Measurements from ENCODE around the gene PPP6R3.
"Not testable (repeated sequence)": the region's sequence is repeated elsewhere in the genome, so short reads cannot be mapped to it uniquely, and the experiment has no call there.

The PPP6R3 gene

DNA sequence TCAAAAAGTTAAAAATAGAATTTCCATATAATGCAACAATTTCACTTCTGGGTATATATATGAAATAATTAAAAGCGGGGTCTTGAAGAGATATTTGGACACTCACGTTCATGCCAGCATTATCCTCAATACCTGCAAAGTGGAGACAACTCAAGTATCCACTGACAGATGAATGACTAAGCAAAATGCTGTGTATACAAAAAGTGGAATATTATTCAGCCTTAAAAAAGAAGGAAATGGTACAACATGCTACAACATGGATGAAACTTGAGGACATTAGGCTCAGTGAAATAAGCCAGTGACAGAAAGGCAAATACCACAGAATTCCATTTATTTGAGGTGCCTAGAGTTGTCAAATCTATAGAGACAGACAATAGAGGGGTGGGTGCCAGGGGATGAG, 161.3 kb downstream of the PPP6R3 start:
- H3K9me3 ChIP-seq (ENCODE audit: insufficient read depth, low read length, severe bottlenecking): no peaks in the 10 kb centered on the region

DNA sequence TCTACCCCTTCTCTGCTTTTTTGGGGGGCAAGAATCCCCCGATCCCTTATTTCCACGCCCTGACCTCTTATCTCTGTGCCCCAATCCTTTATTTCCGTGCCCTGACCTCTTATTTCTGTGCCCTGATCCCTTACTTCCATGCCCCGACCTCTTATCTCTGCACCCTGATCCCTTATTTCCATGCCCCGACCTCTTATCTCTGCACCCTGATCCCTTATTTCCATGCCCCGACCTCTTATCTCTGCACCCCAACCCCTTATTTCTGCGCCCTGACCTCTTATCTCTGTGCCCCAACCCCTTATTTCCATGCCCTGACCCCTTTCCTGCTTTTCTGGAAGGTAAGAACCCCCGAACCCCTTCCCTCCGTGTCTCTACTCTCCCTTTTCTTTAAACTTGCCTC, 163.2 kb downstream of the PPP6R3 start:
- not testable (repeated sequence) for H3K9me3 ChIP-seq (ENCODE audit: insufficient read depth, low read length, severe bottlenecking); H2AFZ ChIP-seq (ENCODE audit: low read depth, low read length); H3K9ac ChIP-seq (ENCODE audit: low read depth, low read length); H3K36me3 ChIP-seq (ENCODE audit: insufficient read depth, low read length); H3K79me2 ChIP-seq (ENCODE audit: insufficient read depth, low read length); H3K27ac ChIP-seq (ENCODE audit: low read length); H3K4me3 ChIP-seq (ENCODE audit: low read depth in 1 of 2, low read length in 2 of 2); ATAC-seq (ENCODE audit: insufficient read depth, low read depth); H4K20me1 ChIP-seq (ENCODE audit: insufficient read depth, low read length); H3K27me3 ChIP-seq (ENCODE audit: insufficient read depth, low read length, poor library complexity); H3K4me2 ChIP-seq (ENCODE audit: insufficient read depth, low read length); DNase-seq; H3K4me1 ChIP-seq (ENCODE audit: insufficient read depth, low read length)

More for the DNA sequence above, 161.3 kb downstream of the PPP6R3 start:
- Histone ChIP-seq H3K36me3 (ENCODE audit: insufficient read depth, low read length) (no peaks in the 10 kb centered on the region), H3K9ac (ENCODE audit: low read depth, low read length) (no peak overlapping the region), H3K27ac (ENCODE audit: low read length) (no peak overlapping the region), H3K27me3 (ENCODE audit: insufficient read depth, low read length, poor library complexity) (no peaks in the 10 kb centered on the region), H3K79me2 (ENCODE audit: insufficient read depth, low read length) (no peaks in the 10 kb centered on the region), H3K4me1 (ENCODE audit: insufficient read depth, low read length) (no peaks in the 10 kb centered on the region), H4K20me1 (ENCODE audit: insufficient read depth, low read length) (0 out of 2 replicates have a peak, but pooled peaks cover 5% of the 10 kb centered on the region), H2AFZ (ENCODE audit: low read depth, low read length) (no peak overlapping the region), H3K4me3 (ENCODE audit: low read depth in 1 of 2, low read length in 2 of 2) (no peak overlapping the region), H3K4me2 (ENCODE audit: insufficient read depth, low read length) (no peak overlapping the region)
- DNase-seq (no peak), ATAC-seq (ENCODE audit: insufficient read depth, low read depth) (no peak)
- TF ChIP-seq, protein P1, sequence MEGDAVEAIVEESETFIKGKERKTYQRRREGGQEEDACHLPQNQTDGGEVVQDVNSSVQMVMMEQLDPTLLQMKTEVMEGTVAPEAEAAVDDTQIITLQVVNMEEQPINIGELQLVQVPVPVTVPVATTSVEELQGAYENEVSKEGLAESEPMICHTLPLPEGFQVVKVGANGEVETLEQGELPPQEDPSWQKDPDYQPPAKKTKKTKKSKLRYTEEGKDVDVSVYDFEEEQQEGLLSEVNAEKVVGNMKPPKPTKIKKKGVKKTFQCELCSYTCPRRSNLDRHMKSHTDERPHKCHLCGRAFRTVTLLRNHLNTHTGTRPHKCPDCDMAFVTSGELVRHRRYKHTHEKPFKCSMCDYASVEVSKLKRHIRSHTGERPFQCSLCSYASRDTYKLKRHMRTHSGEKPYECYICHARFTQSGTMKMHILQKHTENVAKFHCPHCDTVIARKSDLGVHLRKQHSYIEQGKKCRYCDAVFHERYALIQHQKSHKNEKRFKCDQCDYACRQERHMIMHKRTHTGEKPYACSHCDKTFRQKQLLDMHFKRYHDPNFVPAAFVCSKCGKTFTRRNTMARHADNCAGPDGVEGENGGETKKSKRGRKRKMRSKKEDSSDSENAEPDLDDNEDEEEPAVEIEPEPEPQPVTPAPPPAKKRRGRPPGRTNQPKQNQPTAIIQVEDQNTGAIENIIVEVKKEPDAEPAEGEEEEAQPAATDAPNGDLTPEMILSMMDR (IDR thresholded peaks at IDR 0.05; ENCODE audit: borderline replicate concordance, extremely low read depth, low read length, poor library complexity, severe bottlenecking): no peak
- no peak for TF ChIP-seq EZH2 (IDR thresholded peaks at IDR 0.05; ENCODE audit: borderline replicate concordance, low read depth, low read length, severe bottlenecking)

DNA sequence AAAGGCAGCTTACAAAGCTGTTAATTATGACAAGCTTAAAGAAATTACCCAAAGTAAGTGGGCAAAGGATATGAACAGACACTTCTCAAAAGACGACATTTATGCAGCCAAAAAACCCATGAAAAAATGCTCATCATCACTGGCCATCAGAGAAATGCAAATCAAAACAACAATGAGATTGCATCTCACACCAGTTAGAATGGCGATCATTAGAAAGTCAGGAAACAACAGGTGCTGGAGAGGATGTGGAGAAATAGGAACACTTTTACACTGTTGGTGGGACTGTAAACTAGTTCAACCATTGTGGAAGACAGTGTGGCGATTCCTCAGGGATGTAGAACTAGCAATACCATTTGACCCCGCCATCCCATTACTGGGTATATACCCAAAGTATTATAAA, 164.5 kb downstream of the PPP6R3 start:
- not testable (repeated sequence) for H4K20me1 ChIP-seq (ENCODE audit: insufficient read depth, low read length); H2AFZ ChIP-seq (ENCODE audit: low read depth, low read length); H3K36me3 ChIP-seq (ENCODE audit: insufficient read depth, low read length); H3K27me3 ChIP-seq (ENCODE audit: insufficient read depth, low read length, poor library complexity); H3K4me1 ChIP-seq (ENCODE audit: insufficient read depth, low read length); ATAC-seq (ENCODE audit: insufficient read depth, low read depth); H3K9me3 ChIP-seq (ENCODE audit: insufficient read depth, low read length, severe bottlenecking); H3K27ac ChIP-seq (ENCODE audit: low read length); DNase-seq; H3K79me2 ChIP-seq (ENCODE audit: insufficient read depth, low read length); H3K9ac ChIP-seq (ENCODE audit: low read depth, low read length); H3K4me3 ChIP-seq (ENCODE audit: low read depth in 1 of 2, low read length in 2 of 2); H3K4me2 ChIP-seq (ENCODE audit: insufficient read depth, low read length)

DNA sequence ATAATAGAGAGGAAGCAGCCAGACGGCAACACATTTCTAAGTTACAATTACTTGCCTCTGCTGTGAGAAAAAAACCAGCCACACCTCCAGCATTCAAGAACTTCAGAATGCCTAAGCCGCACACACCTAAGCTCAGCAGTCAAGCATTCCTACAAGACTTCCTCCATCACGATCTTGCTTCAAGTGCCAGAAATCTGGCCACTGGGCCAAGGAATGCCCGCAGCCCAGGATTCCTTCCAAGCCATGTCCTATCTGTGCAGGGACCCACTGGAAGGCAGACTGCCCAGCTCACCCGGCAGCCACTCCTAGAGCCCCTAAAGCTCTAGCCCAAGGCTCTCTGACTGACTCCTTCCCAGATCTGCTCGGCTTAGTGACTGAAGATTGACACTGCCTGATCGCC, 165.7 kb downstream of the PPP6R3 start:
- H3K79me2 ChIP-seq (ENCODE audit: insufficient read depth, low read length); H3K4me2 ChIP-seq (ENCODE audit: insufficient read depth, low read length); H3K27me3 ChIP-seq (ENCODE audit: insufficient read depth, low read length, poor library complexity); H4K20me1 ChIP-seq (ENCODE audit: insufficient read depth, low read length); H3K4me1 ChIP-seq (ENCODE audit: insufficient read depth, low read length); H3K9ac ChIP-seq (ENCODE audit: low read depth, low read length); DNase-seq; H2AFZ ChIP-seq (ENCODE audit: low read depth, low read length); H3K36me3 ChIP-seq (ENCODE audit: insufficient read depth, low read length); ATAC-seq (ENCODE audit: insufficient read depth, low read depth); H3K4me3 ChIP-seq (ENCODE audit: low read depth in 1 of 2, low read length in 2 of 2); H3K27ac ChIP-seq (ENCODE audit: low read length); H3K9me3 ChIP-seq (ENCODE audit: insufficient read depth, low read length, severe bottlenecking): not testable (repeated sequence)

DNA sequence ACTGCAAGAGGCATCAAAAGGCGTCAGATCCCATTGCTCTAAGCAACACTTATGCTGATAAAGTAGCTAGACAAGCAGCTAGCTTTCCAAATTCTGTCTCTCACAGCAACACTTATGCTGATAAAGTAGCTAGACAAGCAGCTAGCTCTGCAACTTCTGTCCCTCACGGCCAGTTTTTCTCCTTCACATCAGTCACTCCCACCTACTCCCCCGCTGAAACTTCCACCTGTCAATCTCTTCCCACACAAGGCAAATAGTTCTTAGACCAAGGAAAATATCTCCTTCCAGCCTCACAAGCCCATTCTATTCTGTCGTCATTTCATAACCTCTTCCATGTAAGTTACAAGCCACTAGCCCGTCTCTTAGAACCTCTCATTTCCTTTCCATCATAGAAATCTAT, 168.3 kb downstream of the PPP6R3 start:
- not testable (repeated sequence) for H3K9ac ChIP-seq (ENCODE audit: low read depth, low read length); H2AFZ ChIP-seq (ENCODE audit: low read depth, low read length); H3K4me3 ChIP-seq (ENCODE audit: low read depth in 1 of 2, low read length in 2 of 2); H3K36me3 ChIP-seq (ENCODE audit: insufficient read depth, low read length); H3K4me1 ChIP-seq (ENCODE audit: insufficient read depth, low read length); DNase-seq; H3K27ac ChIP-seq (ENCODE audit: low read length); H4K20me1 ChIP-seq (ENCODE audit: insufficient read depth, low read length); H3K4me2 ChIP-seq (ENCODE audit: insufficient read depth, low read length); H3K27me3 ChIP-seq (ENCODE audit: insufficient read depth, low read length, poor library complexity); H3K79me2 ChIP-seq (ENCODE audit: insufficient read depth, low read length); ATAC-seq (ENCODE audit: insufficient read depth, low read depth); H3K9me3 ChIP-seq (ENCODE audit: insufficient read depth, low read length, severe bottlenecking)

DNA sequence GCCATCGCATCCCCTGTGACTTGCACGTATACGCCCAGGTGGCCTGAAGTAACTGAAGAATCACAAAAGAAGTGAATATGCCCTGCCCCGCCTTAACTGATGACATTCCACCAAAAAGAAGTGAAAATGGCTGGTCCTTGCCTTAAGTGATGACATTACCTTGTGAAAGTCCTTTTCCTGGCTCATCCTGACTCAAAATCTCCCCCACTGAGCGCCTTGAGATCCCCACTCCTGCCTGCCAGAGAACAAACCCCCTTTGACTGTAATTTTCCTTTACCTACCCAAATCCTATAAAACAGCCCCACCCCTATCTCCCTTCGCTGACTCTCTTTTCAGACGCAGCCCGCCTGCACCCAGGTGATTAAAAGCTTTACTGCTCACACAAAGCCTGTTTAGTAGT, 171.8 kb downstream of the PPP6R3 start:
- not testable (repeated sequence) for H3K4me3 ChIP-seq (ENCODE audit: low read depth in 1 of 2, low read length in 2 of 2); H3K4me1 ChIP-seq (ENCODE audit: insufficient read depth, low read length); H3K79me2 ChIP-seq (ENCODE audit: insufficient read depth, low read length); H3K9ac ChIP-seq (ENCODE audit: low read depth, low read length); H4K20me1 ChIP-seq (ENCODE audit: insufficient read depth, low read length); H3K4me2 ChIP-seq (ENCODE audit: insufficient read depth, low read length); DNase-seq; H3K27ac ChIP-seq (ENCODE audit: low read length); H3K36me3 ChIP-seq (ENCODE audit: insufficient read depth, low read length); H3K9me3 ChIP-seq (ENCODE audit: insufficient read depth, low read length, severe bottlenecking); H2AFZ ChIP-seq (ENCODE audit: low read depth, low read length); ATAC-seq (ENCODE audit: insufficient read depth, low read depth); H3K27me3 ChIP-seq (ENCODE audit: insufficient read depth, low read length, poor library complexity)
